Smooth muscle cell (in vitro differentiated cells): Measurements from ENCODE around the gene C10orf143. TPM values are rescaled to one million over a fixed set of nuclear protein-coding genes. Genes with fewer than 3 reads are reported as not detected.

Experiments
- DNase-seq: peaks from one replicate; lab custom pipeline; 2025; ENCODE audit not compliant: unreplicated experiment; lab: John Stamatoyannopoulos, UW
- H2AFZ ChIP-seq: fragments of 200-600 bp; sonication (generic); 2 replicates; pipeline ENCODE4 v1.6.0; 2016; ENCODE audit warnings: antibody characterized with exemption, low read depth, mild to moderate bottlenecking
- H3F3A ChIP-seq: fragments of 200-600 bp; sonication (generic); 2 replicates; pipeline ENCODE4 v1.6.0; 2017; ENCODE audit warnings: antibody characterized with exemption, low read depth
- H3K27ac ChIP-seq: fragments of 200-600 bp; sonication (generic); 2 replicates; pipeline ENCODE4 v1.5.1; 2016; ENCODE audit warnings: low read depth, mild to moderate bottlenecking
- H3K27me3 ChIP-seq: fragments of 200-600 bp; sonication (generic); 2 replicates; pipeline ENCODE4 v1.6.1; 2016; ENCODE audit warnings: low read depth, mild to moderate bottlenecking
- H3K36me3 ChIP-seq: fragments of 200-600 bp; sonication (generic); 2 replicates; pipeline ENCODE4 v1.5.1; 2016; ENCODE audit warnings: low read depth
- H3K4me1 ChIP-seq: fragments of 200-600 bp; sonication (generic); 2 replicates; pipeline ENCODE4 v1.5.1; 2016; ENCODE audit warnings: low read depth
- H3K4me2 ChIP-seq: fragments of 200-600 bp; sonication (generic); 2 replicates; pipeline ENCODE4 v1.6.0; 2016; ENCODE audit warnings: mild to moderate bottlenecking
- H3K4me3 ChIP-seq: fragments of 200-600 bp; sonication (generic); 2 replicates; pipeline ENCODE4 v1.5.1; 2016; ENCODE audit warnings: mild to moderate bottlenecking
- H3K79me2 ChIP-seq: fragments of 200-600 bp; sonication (generic); 2 replicates; pipeline ENCODE4 v1.6.0; 2016; ENCODE audit warnings: low read depth, mild to moderate bottlenecking
- H3K9ac ChIP-seq: fragments of 200-600 bp; sonication (generic); 2 replicates; pipeline ENCODE4 v1.6.0; 2016; ENCODE audit warnings: low read depth
- H3K9me3 ChIP-seq: fragments of 200-600 bp; sonication (generic); replicated peaks from 2 replicates; pipeline ENCODE4 v1.5.1; 2016; ENCODE audit warnings: low read depth
- H4K20me1 ChIP-seq: fragments of 200-600 bp; sonication (generic); 2 replicates; pipeline ENCODE4 v1.6.0; 2016; ENCODE audit warnings: low read depth
- CTCF ChIP-seq: fragments of 200-600 bp; sonication (generic); IDR thresholded peaks from 2 replicates; pipeline ENCODE4 v1.5.1; 2017; ENCODE audit warnings: borderline replicate concordance, mild to moderate bottlenecking, antibody characterized with exemption; ENCODE audit not compliant: insufficient read depth, poor library complexity, severe bottlenecking
- WGBS: methylation state at CpG from one replicate; pipeline ENCODE4 v1.1.7; 2016; ENCODE audit warnings: low lambda C conversion rate; 5-methylcytosine and 5-hydroxymethylcytosine counted together
- polyA plus RNA-seq: library from polyadenylated mRNA; unstranded; fragments of >200 nt; fragmentation: Nextera tagmentation; extraction: Ambion mirVana; gene quantifications from 2 replicates; pipeline ENCODE4 v1.2.1, GENCODE V29; 2016
- total RNA-seq: library from RNA; depleted of rRNA; stranded (reverse); fragments of >200 nt; gene quantifications from 2 replicates; pipeline ENCODE4 v1.2.3, GENCODE V29; 2014

Gene C10orf143
- total and polyA plus RNA-seq, 2 experiments from 2014 or later, result 2.0 TPM; not detected in 1

GRCh38 chr10:130052193-130052592, 58.4 kb downstream of the C10orf143 start:
- Histone ChIP-seq H3K4me2 (no peak overlapping the region), H4K20me1 (no peaks in the 10 kb centered on the region), H3K9me3 (no peaks in the 10 kb centered on the region), H3K27me3 (no peaks in the 10 kb centered on the region), H3K9ac (no peak overlapping the region), H3K4me1 (no peaks in the 10 kb centered on the region), H3K79me2 (no peaks in the 10 kb centered on the region), H3F3A (no peaks in the 10 kb centered on the region), H3K36me3 (no peaks in the 10 kb centered on the region), H3K4me3 (no peak overlapping the region), H2AFZ (no peak overlapping the region), H3K27ac (no peak overlapping the region)
- WGBS, result 94% methylated on average over 9 of the region's 9 CpGs
- no peak for TF ChIP-seq CTCF
- DNase-seq, result no peak

DNA sequence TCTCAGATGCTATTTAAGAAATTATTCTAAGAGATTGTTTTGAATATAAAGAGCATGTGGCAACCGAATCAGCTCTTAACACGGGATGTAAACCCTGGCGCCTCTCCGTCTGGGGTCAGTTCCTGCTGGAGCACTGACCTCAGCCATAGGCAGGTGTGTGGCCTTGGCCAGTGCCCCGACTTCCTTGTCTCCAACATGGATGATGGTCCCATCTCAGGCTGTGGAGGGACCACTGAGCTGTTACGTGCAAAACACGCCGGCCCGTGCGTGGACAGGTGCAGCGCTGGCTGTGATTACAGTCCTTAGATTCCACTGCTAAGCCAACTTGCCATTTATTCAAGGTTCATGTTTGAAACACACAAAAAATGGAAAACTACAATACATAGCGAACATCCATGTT, 59.9 kb downstream of the C10orf143 start:
- Histone ChIP-seq H3K9ac (no peak overlapping the region), H3F3A (no peaks in the 10 kb centered on the region)
- no peak for TF ChIP-seq CTCF

DNA sequence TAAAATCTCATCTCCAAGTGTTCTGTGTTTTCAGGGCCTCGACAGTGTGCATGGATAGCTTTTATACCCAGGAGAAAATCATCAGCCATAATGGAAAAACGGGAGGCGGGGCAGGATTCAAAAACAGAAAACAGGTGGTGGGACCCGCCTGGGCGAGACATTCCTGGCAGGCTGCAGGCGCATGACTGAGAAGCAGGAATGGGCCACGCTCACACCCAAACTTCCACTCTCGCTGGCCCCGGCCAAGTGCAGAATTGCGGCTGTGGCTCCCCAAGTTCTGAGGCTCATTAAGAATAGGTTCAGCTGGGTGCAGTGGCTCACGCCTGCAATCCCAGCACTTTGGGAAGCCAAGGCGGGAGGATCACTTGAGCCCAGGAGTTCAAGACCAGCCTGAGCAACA, 60.6 kb downstream of the C10orf143 start:
- Histone ChIP-seq H3K9ac (no peak overlapping the region), H3K9me3 (no peaks in the 10 kb centered on the region), H3K4me1 (no peaks in the 10 kb centered on the region), H4K20me1 (no peaks in the 10 kb centered on the region), H3K4me2 (no peak overlapping the region), H3K27ac (no peak overlapping the region), H3K27me3 (no peaks in the 10 kb centered on the region), H3K79me2 (no peaks in the 10 kb centered on the region), H3F3A (no peaks in the 10 kb centered on the region), H3K4me3 (no peak overlapping the region), H2AFZ (no peak overlapping the region), H3K36me3 (no peaks in the 10 kb centered on the region)
- no peak for TF ChIP-seq CTCF
- 88% methylated on average over 12 of the region's 12 CpGs for WGBS
- DNase-seq, result no peak

More for the DNA sequence above, 59.9 kb downstream of the C10orf143 start:
- no peaks in the 10 kb centered on the region for H3K27me3 ChIP-seq
- no peak overlapping the region for H3K4me3 ChIP-seq
- WGBS, result 96% methylated on average over 12 of the region's 12 CpGs
- H4K20me1 ChIP-seq, result no peaks in the 10 kb centered on the region
- DNase-seq, result no peak
- H3K27ac ChIP-seq, result no peak overlapping the region
- no peaks in the 10 kb centered on the region for H3K79me2 ChIP-seq
- no peaks in the 10 kb centered on the region for H3K4me1 ChIP-seq
- H3K36me3 ChIP-seq, result no peaks in the 10 kb centered on the region
- no peaks in the 10 kb centered on the region for H3K9me3 ChIP-seq
- H3K4me2 ChIP-seq, result no peak overlapping the region
- no peak overlapping the region for H2AFZ ChIP-seq

- Histone ChIP-seq H3K9me3 (no peaks in the 10 kb centered on the region), H3K36me3 (no peaks in the 10 kb centered on the region), H3K27me3 (no peaks in the 10 kb centered on the region), H3K27ac (no peak overlapping the region), H3K4me2 (no peak overlapping the region), H3K4me3 (no peak overlapping the region), H4K20me1 (no peaks in the 10 kb centered on the region), H3K4me1 (no peaks in the 10 kb centered on the region), H3K79me2 (no peaks in the 10 kb centered on the region), H3K9ac (no peak overlapping the region), H2AFZ (no peak overlapping the region), H3F3A (no peaks in the 10 kb centered on the region)
- no peak for TF ChIP-seq CTCF
- no peak for DNase-seq
- WGBS, result 94% methylated on average over 12 of the region's 12 CpGs
These were observed 61.4 kb downstream of the C10orf143 start for GRCh38 chr10:130049244-130049643.
